Keratinocyte (primary cell): ENCODE measurements around the gene ABCD1. TPM values are rescaled to one million over a fixed set of nuclear protein-coding genes. Genes with fewer than 3 reads are reported as not detected.

Experiments
- DNase-seq: peaks from one replicate; pipeline ENCODE4 v3.0.0-alpha.2; 2011; ENCODE audit warnings: low read depth, missing footprints, low spot score
- FAIRE-seq: peaks from 2 replicates; lab custom pipeline; 2011; peaks lifted over from hg19 to GRCh38; lab: Jason Lieb, UNC
- H2AFZ ChIP-seq: 2 replicates; pipeline ENCODE4 v1.6.0; 2012; ENCODE audit warnings: low read length, control low read depth, inconsistent platforms; ENCODE audit not compliant: control insufficient read depth
- H3K27ac ChIP-seq: 2 replicates; pipeline ENCODE4 v1.5.1; 2011; ENCODE audit warnings: low read length; ENCODE audit not compliant: control insufficient read depth, insufficient read depth
- H3K27me3 ChIP-seq: 3 replicates; pipeline ENCODE4 v1.6.0; 2011; ENCODE audit warnings: low read length; ENCODE audit not compliant: control insufficient read depth, insufficient read depth; ENCODE audit errors: extremely low read depth
- H3K36me3 ChIP-seq, 2 experiments: 2 replicates in 1 of 2; 3 replicates in 1 of 2; pipeline ENCODE4 v1.5.1; 2011; ENCODE audit warnings: low read length in 2 of 2, mild to moderate bottlenecking in 1 of 2; ENCODE audit not compliant: control insufficient read depth in 2 of 2, insufficient read depth in 2 of 2; ENCODE audit errors: extremely low read depth in 1 of 2
- H3K4me1 ChIP-seq: 3 replicates; pipeline ENCODE4 v1.5.1; 2011; ENCODE audit warnings: low read length; ENCODE audit not compliant: control insufficient read depth, insufficient read depth; ENCODE audit errors: extremely low read depth
- H3K4me2 ChIP-seq: 3 replicates; pipeline ENCODE4 v1.6.0; 2011; ENCODE audit warnings: low read depth, low read length; ENCODE audit not compliant: control insufficient read depth, insufficient read depth; ENCODE audit errors: extremely low read depth
- H3K4me3 ChIP-seq, 3 experiments: fragments of 200-600 bp in 1 of 3; sonication (generic) in 1 of 3; 2 replicates in 2 of 3; 3 replicates in 1 of 3; pipeline ENCODE4 v1.5.1; 2011 to 2016; ENCODE audit warnings: low read length in 3 of 3, mild to moderate bottlenecking in 3 of 3, control low read depth in 2 of 3, inconsistent platforms in 1 of 3, low read depth in 1 of 3, mixed read lengths in 1 of 3, mixed run types in 1 of 3, moderate library complexity in 1 of 3; ENCODE audit not compliant: control insufficient read depth in 2 of 3, insufficient read depth in 2 of 3; ENCODE audit errors: extremely low read depth in 1 of 3
- H3K79me2 ChIP-seq: 2 replicates; pipeline ENCODE4 v1.6.0; 2012; ENCODE audit warnings: low read length; ENCODE audit not compliant: control insufficient read depth, insufficient read depth
- H3K9ac ChIP-seq: 3 replicates; pipeline ENCODE4 v1.6.0; 2011; ENCODE audit warnings: low read length; ENCODE audit not compliant: control insufficient read depth, insufficient read depth; ENCODE audit errors: extremely low read depth
- H3K9me1 ChIP-seq: 3 replicates; pipeline ENCODE4 v1.6.0; 2011; ENCODE audit warnings: low read length; ENCODE audit not compliant: control insufficient read depth, insufficient read depth; ENCODE audit errors: extremely low read depth
- H3K9me3 ChIP-seq: 2 replicates; pipeline ENCODE4 v1.5.1; 2012; ENCODE audit warnings: low read depth, low read length; ENCODE audit not compliant: control insufficient read depth
- H4K20me1 ChIP-seq: 3 replicates; pipeline ENCODE4 v1.6.0; 2011; ENCODE audit warnings: low read length; ENCODE audit not compliant: control insufficient read depth, insufficient read depth; ENCODE audit errors: extremely low read depth
- EZH2 ChIP-seq: IDR thresholded peaks from one replicate; pipeline ENCODE4 v1.6.1; 2012; ENCODE audit warnings: inconsistent platforms, mild to moderate bottlenecking, low read length, moderate library complexity
- dilution Hi-C: fragments of 300-500 bp; cut with MboI; formaldehyde crosslinking; loops from one replicate; pipeline ENCODE4 v1.7.0; 2020; ENCODE audit warnings: low sequenced_read_pairs; ENCODE audit not compliant: extremely low pct_ligation_motif_present
- polyA plus RNA-seq, 5 experiments: library from polyadenylated mRNA; depleted of rRNA in 3 of 5; stranded (reverse) in 3 of 5; stranded (forward) in 1 of 5; unstranded in 1 of 5; fragments of >200 nt; gene quantifications; 1 replicate in 1 of 5; 2 replicates in 3 of 5; 3 replicates in 1 of 5; pipeline versions ENCODE4 v1.2.1 to v1.2.3, GENCODE V29; 2011 to 2012; ENCODE audit warnings: missing spikeins in 2 of 5, low read depth in 1 of 5, low replicate concordance in 1 of 5
- TF ChIP-seq, protein P1 (sequence below), 3 experiments: IDR thresholded peaks in 1 of 3; conservative IDR thresholded peaks in 1 of 3; optimal IDR thresholded peaks in 1 of 3; 2 replicates in 2 of 3; 3 replicates in 1 of 3; pipeline versions ENCODE3 to v1.5.1; 2011; ENCODE audit warnings: low read length in 3 of 3, mild to moderate bottlenecking in 3 of 3, moderate library complexity in 2 of 3, control low read depth in 1 of 3, inconsistent platforms in 1 of 3; ENCODE audit not compliant: insufficient read depth in 2 of 3; ENCODE audit errors: extremely low read depth in 1 of 3

Gene ABCD1
- polyA plus RNA-seq, 1 donor (not counting 4 experiments of a cell fraction or from before 2014, with no cell fraction given), result 0.81 TPM

DNA sequence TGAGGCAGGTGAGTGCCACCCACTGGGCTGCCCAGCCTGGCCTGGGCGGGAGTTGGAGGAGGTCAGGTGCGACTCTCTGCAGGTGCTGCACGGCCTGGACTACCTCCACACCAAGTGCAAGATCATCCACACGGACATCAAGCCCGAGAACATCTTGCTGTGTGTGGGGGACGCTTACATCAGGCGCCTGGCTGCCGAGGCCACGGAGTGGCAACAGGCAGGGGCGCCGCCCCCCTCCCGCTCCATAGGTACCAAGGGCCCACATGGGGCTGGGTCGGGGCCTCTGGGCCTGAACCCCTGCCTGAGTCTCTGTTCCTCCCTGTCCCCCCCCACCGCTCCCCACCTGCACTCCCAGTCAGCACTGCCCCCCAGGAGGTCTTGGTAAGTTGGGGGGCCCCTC, 58.2 kb downstream of the ABCD1 start:
- H3K4me1 ChIP-seq, result peaks cover 7% of the 10 kb centered on the region
- H3K27me3 ChIP-seq, result no peaks in the 10 kb centered on the region
- FAIRE-seq, result no peak
- H3K9me3 ChIP-seq, result no peaks in the 10 kb centered on the region
- no peak overlapping the region for H3K9ac ChIP-seq
- no peak overlapping the region for H3K4me3 ChIP-seq
- no peak overlapping the region for H2AFZ ChIP-seq
- H3K4me2 ChIP-seq, result no peak overlapping the region
- no peak overlapping the region for H3K27ac ChIP-seq
- no peaks in the 10 kb centered on the region for H3K36me3 ChIP-seq
- no peaks in the 10 kb centered on the region for H4K20me1 ChIP-seq
- no peaks in the 10 kb centered on the region for H3K79me2 ChIP-seq
- TF ChIP-seq EZH2, result no peak
- TF ChIP-seq, protein P1, sequence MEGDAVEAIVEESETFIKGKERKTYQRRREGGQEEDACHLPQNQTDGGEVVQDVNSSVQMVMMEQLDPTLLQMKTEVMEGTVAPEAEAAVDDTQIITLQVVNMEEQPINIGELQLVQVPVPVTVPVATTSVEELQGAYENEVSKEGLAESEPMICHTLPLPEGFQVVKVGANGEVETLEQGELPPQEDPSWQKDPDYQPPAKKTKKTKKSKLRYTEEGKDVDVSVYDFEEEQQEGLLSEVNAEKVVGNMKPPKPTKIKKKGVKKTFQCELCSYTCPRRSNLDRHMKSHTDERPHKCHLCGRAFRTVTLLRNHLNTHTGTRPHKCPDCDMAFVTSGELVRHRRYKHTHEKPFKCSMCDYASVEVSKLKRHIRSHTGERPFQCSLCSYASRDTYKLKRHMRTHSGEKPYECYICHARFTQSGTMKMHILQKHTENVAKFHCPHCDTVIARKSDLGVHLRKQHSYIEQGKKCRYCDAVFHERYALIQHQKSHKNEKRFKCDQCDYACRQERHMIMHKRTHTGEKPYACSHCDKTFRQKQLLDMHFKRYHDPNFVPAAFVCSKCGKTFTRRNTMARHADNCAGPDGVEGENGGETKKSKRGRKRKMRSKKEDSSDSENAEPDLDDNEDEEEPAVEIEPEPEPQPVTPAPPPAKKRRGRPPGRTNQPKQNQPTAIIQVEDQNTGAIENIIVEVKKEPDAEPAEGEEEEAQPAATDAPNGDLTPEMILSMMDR (optimal IDR thresholded peaks at IDR 0.05 in 1 of 3, IDR thresholded peaks at IDR 0.05 in 1 of 3, conservative IDR thresholded peaks at IDR 0.05 in 1 of 3; ENCODE audit: extremely low read depth in 1 of 3, insufficient read depth in 2 of 3, low read length in 3 of 3), result no peak
- no peaks in the 10 kb centered on the region for H3K9me1 ChIP-seq
- dilution Hi-C loops, result no loop called here
- DNase-seq, result no peak

DNA sequence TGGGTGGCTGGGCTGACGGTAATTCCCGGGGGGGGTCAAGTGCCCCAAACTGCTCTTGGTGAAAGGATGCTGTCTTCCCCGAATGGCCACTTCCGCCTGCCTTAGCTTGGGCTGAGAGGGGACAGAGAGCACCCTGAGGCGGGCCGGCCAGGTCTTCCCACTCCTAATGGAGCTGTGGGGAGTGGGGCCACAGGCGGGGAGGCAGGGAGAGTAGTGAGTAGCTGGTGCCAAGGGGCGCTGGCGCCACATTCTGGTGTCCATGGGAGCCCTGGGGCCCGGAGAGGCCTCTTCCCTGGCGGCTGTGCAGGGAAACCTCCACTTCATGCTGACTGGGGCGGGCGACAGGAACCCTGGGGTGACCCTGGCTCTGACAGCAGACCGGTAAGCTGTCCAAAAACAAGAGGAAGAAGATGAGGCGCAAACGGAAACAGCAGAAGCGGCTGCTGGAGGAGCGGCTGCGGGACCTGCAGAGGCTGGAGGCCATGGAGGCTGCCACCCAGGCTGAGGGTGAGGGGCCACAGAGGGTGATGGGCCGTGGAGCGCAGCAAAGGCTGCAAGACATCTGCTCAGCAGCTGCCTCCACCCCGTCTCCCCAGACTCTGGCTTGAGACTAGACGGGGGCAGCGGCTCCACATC, 58.8 kb downstream of the ABCD1 start:
- no peak overlapping the region for H2AFZ ChIP-seq
- peaks cover 4% of the 10 kb centered on the region for H3K4me1 ChIP-seq
- no peak for TF ChIP-seq EZH2
- TF ChIP-seq, protein P1 (optimal IDR thresholded peaks at IDR 0.05 in 1 of 3, IDR thresholded peaks at IDR 0.05 in 1 of 3, conservative IDR thresholded peaks at IDR 0.05 in 1 of 3; ENCODE audit: extremely low read depth in 1 of 3, insufficient read depth in 2 of 3, low read length in 3 of 3), result no peak
- H4K20me1 ChIP-seq, result no peaks in the 10 kb centered on the region
- FAIRE-seq (no peak), DNase-seq (no peak)
- no peak overlapping the region for H3K4me2 ChIP-seq
- no peak overlapping the region for H3K27ac ChIP-seq
- no peaks in the 10 kb centered on the region for H3K9me1 ChIP-seq
- no peak overlapping the region for H3K4me3 ChIP-seq
- no peaks in the 10 kb centered on the region for H3K9me3 ChIP-seq
- no peaks in the 10 kb centered on the region for H3K27me3 ChIP-seq
- dilution Hi-C loops, result no loop called here
- H3K79me2 ChIP-seq, result no peaks in the 10 kb centered on the region
- H3K9ac ChIP-seq, result no peak overlapping the region
- no peaks in the 10 kb centered on the region for H3K36me3 ChIP-seq
